ENCODE measurements around the gene MBOAT1. TPM values are rescaled to one million over a fixed set of nuclear protein-coding genes. Genes with fewer than 3 reads are reported as not detected.

MBOAT1 gene
- total and polyA plus RNA-seq, 8 donors = 2.7 to 21.3 (median 4.6) TPM

GRCh38 chr6:20134613-20135012 lies 77.7 kb downstream of the MBOAT1 start:
- 95 to 96% methylated on average over 1 of the region's 1 CpG for WGBS, 2 donors
- no peaks in the 10 kb centered on the region for H3K36me3 ChIP-seq
- no peaks in the 10 kb centered on the region for H3K9me3 ChIP-seq
- TF ChIP-seq, protein P1, sequence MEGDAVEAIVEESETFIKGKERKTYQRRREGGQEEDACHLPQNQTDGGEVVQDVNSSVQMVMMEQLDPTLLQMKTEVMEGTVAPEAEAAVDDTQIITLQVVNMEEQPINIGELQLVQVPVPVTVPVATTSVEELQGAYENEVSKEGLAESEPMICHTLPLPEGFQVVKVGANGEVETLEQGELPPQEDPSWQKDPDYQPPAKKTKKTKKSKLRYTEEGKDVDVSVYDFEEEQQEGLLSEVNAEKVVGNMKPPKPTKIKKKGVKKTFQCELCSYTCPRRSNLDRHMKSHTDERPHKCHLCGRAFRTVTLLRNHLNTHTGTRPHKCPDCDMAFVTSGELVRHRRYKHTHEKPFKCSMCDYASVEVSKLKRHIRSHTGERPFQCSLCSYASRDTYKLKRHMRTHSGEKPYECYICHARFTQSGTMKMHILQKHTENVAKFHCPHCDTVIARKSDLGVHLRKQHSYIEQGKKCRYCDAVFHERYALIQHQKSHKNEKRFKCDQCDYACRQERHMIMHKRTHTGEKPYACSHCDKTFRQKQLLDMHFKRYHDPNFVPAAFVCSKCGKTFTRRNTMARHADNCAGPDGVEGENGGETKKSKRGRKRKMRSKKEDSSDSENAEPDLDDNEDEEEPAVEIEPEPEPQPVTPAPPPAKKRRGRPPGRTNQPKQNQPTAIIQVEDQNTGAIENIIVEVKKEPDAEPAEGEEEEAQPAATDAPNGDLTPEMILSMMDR (IDR thresholded peaks at IDR 0.05) = no peak
- intact Hi-C loops (cut with DNase I) = no loop called here
- no peaks in the 10 kb centered on the region for H3K27me3 ChIP-seq
- DNase-seq = no peak
- H3K4me1 ChIP-seq = no peaks in the 10 kb centered on the region
- H3K4me3 ChIP-seq = no peak overlapping the region
- FAIRE-seq = peak; percentile 89
- ATAC-seq = no peak
- H3K27ac ChIP-seq = no peak overlapping the region

GRCh38 chr6:20129290-20130088 lies 82.8 kb downstream of the MBOAT1 start:
- no peak for FAIRE-seq
- intact Hi-C loops (cut with DNase I) = no loop called here
- Histone ChIP-seq H3K27ac (no peak overlapping the region), H3K4me1 (peaks cover 0 to 8% (median 0%) of the 10 kb centered on the region in 3 donors), H3K36me3 (no peaks in the 10 kb centered on the region), H3K27me3 (no peaks in the 10 kb centered on the region), H3K4me3 (no peak overlapping the region), H3K9me3 (no peaks in the 10 kb centered on the region)
- DNase-seq = no peak
- no peak for ATAC-seq
- 80 to 87% methylated on average over 7 of the region's 7 CpGs for WGBS, 2 donors
- TF ChIP-seq, protein P1 (IDR thresholded peaks at IDR 0.05) = no peak

GRCh38 chr6:20128018-20128417 lies 84.3 kb downstream of the MBOAT1 start:
- no peak overlapping the region for H3K27ac ChIP-seq
- H3K4me3 ChIP-seq = no peak overlapping the region
- peaks cover 0 to 8% (median 0%) of the 10 kb centered on the region in 3 donors for H3K4me1 ChIP-seq
- ATAC-seq = no peak
- FAIRE-seq = no peak
- H3K36me3 ChIP-seq = no peaks in the 10 kb centered on the region
- TF ChIP-seq, protein P1 (IDR thresholded peaks at IDR 0.05) = no peak
- DNase-seq = no peak
- H3K27me3 ChIP-seq = no peaks in the 10 kb centered on the region
- no peaks in the 10 kb centered on the region for H3K9me3 ChIP-seq
- WGBS, 2 donors = 65 to 98% methylated on average over 3 of the region's 3 CpGs
- intact Hi-C loops (cut with DNase I) = no loop called here

GRCh38 chr6:20126789-20127653 lies 85.2 kb downstream of the MBOAT1 start:
- FAIRE-seq (no peak), DNase-seq (peak; percentile 44 to 89 (median 68)), ATAC-seq (peak; percentile 91 to 97 (median 94))
- intact Hi-C loops (cut with DNase I) = no loop called here
- Histone ChIP-seq H3K36me3 (no peaks in the 10 kb centered on the region), H3K9me3 (no peaks in the 10 kb centered on the region), H3K4me1 (peaks cover 0 to 8% (median 0%) of the 10 kb centered on the region in 3 donors), H3K4me3 (no peak overlapping the region), H3K27me3 (no peaks in the 10 kb centered on the region), H3K27ac (peak overlapping the region in 2 of 4 donors; percentile 52 to 64)
- TF ChIP-seq, protein P1 (IDR thresholded peaks at IDR 0.05) = peak; percentile 87 to 96 (median 88)
- WGBS, 2 donors = 25 to 31% methylated on average over 18 of the region's 18 CpGs
